Lung (tissue), 12 donors: ENCODE measurements around the gene ZNF768. TPM values are rescaled to one million over a fixed set of nuclear protein-coding genes. Genes with fewer than 3 reads are reported as not detected.

Source experiments
- ATAC-seq: fragments of 200-7000 bp; cut with Tn5 transposase; one replicate; pipeline ENCODE4 v1.9.1; 2020; ENCODE audit warnings: moderate number of reproducible peaks; ENCODE audit not compliant: insufficient read depth, low FRiP score
- DNase-seq, 3 donors: peaks; one replicate each; pipeline ENCODE4 v3.0.0-alpha.2; 2013 to 2017
- H3K27ac ChIP-seq, 2 donors: one replicate each; pipeline ENCODE4 v1.5.1; 2013; ENCODE audit warnings: mild to moderate bottlenecking in 2 of 2, moderate library complexity in 2 of 2, control low read depth in 1 of 2, inconsistent platforms in 1 of 2, low read depth in 1 of 2, low read length in 1 of 2
- H3K27me3 ChIP-seq, 3 donors: one replicate each; pipeline ENCODE4 v1.5.1; 2013; ENCODE audit warnings: low read length in 2 of 3; ENCODE audit not compliant: control insufficient read depth in 3 of 3, insufficient read depth in 3 of 3
- H3K36me3 ChIP-seq, 4 donors: one replicate each; pipeline ENCODE4 v1.5.1; 2013; ENCODE audit warnings: low read length in 4 of 4, mild to moderate bottlenecking in 1 of 4, moderate library complexity in 1 of 4; ENCODE audit not compliant: control insufficient read depth in 4 of 4, insufficient read depth in 4 of 4
- H3K4me1 ChIP-seq, 5 donors: one replicate each; pipeline ENCODE4 v1.5.1; 2013; ENCODE audit warnings: low read length in 5 of 5, mild to moderate bottlenecking in 2 of 5, moderate library complexity in 1 of 5; ENCODE audit not compliant: control insufficient read depth in 5 of 5, insufficient read depth in 5 of 5
- H3K4me3 ChIP-seq: one replicate; pipeline ENCODE4 v1.5.1; 2013; ENCODE audit warnings: mild to moderate bottlenecking, control low read depth, moderate library complexity
- H3K9ac ChIP-seq, 2 donors: one replicate each; pipeline ENCODE4 v1.5.1; 2013; ENCODE audit warnings: low read length in 2 of 2, control low read depth in 1 of 2; ENCODE audit not compliant: insufficient read depth in 1 of 2
- H3K9me3 ChIP-seq, 4 donors: one replicate each; pipeline ENCODE4 v1.5.1; 2013; ENCODE audit warnings: low read length in 3 of 4, mild to moderate bottlenecking in 1 of 4, moderate library complexity in 1 of 4; ENCODE audit not compliant: control insufficient read depth in 4 of 4, insufficient read depth in 3 of 4
- CTCF ChIP-seq: IDR thresholded peaks from 2 replicates; pipeline ENCODE4 v1.5.1; 2012; ENCODE audit warnings: mild to moderate bottlenecking; ENCODE audit errors: control extremely low read depth, extremely low read depth
- WGBS, 2 donors: extraction: QIAGEN DNeasy Blood & Tissue Kit; methylation state at CpG; one replicate each; pipeline ENCODE4 v1.1.7; 2013; 5-methylcytosine and 5-hydroxymethylcytosine counted together
- polyA plus RNA-seq, 2 donors: library from polyadenylated mRNA; stranded (reverse); fragments of 200-250 nt; gene quantifications; one replicate each; pipeline ENCODE4 v1.2.1, GENCODE V29; 2013
- total RNA-seq, 2 donors: library from RNA; depleted of rRNA in 1 of 2; stranded (reverse); fragments of >200 nt in 1 of 2; gene quantifications; one replicate each; pipeline ENCODE4 v1.2.1, GENCODE V29; 2014 to 2021
- donor health status: control.
- donor health status: control.
- donor health status: Bipolar disorder and iron deficiency.
- donor health status: healthy.
- donor health status: DM: yes; HTN: yes; CAD: no.

Gene ZNF768
- total and polyA plus RNA-seq, 4 donors: 17.9 to 45.1 (median 27.0) TPM

- peaks cover 0 to 7% (median 0%) of the 10 kb centered on the region in 4 donors for H3K36me3 ChIP-seq
- no peak overlapping the region for H3K27ac ChIP-seq
- no peak for DNase-seq
- H3K27me3 ChIP-seq: no peaks in the 10 kb centered on the region
- H3K9ac ChIP-seq: no peak overlapping the region
- WGBS, 2 donors: 75 to 85% methylated on average over 12 of the region's 12 CpGs
- H3K4me1 ChIP-seq: peaks cover 0 to 5% (median 0%) of the 10 kb centered on the region in 5 donors
- H3K4me3 ChIP-seq: no peak overlapping the region
- H3K9me3 ChIP-seq: peaks cover 0 to 3% (median 0%) of the 10 kb centered on the region in 4 donors
- no peak for TF ChIP-seq CTCF
- no peak for ATAC-seq
Measured at GRCh38 chr16:30494709-30495108, 31.7 kb downstream of the ZNF768 start.

GRCh38 chr16:30493941-30494488 is 32.4 kb downstream of the ZNF768 start:
- TF ChIP-seq CTCF: no peak
- ATAC-seq (no peak), DNase-seq (no peak)
- no peak overlapping the region for H3K27ac ChIP-seq
- H3K27me3 ChIP-seq: no peaks in the 10 kb centered on the region
- 85 to 92% methylated on average over 11 of the region's 11 CpGs for WGBS, 2 donors
- H3K9me3 ChIP-seq: peaks cover 0 to 3% (median 0%) of the 10 kb centered on the region in 4 donors
- H3K9ac ChIP-seq: no peak overlapping the region
- H3K4me3 ChIP-seq: no peak overlapping the region
- H3K4me1 ChIP-seq: peaks cover 0 to 5% (median 0%) of the 10 kb centered on the region in 5 donors
- H3K36me3 ChIP-seq: peaks cover 0 to 5% (median 0%) of the 10 kb centered on the region in 4 donors

GRCh38 chr16:30491744-30492308 is 34.5 kb downstream of the ZNF768 start:
- 27 to 39% methylated on average over 6 of the region's 6 CpGs for WGBS, 2 donors
- no peaks in the 10 kb centered on the region for H3K27me3 ChIP-seq
- H3K9ac ChIP-seq: no peak overlapping the region
- peaks cover 0 to 5% (median 0%) of the 10 kb centered on the region in 5 donors for H3K4me1 ChIP-seq
- DNase-seq (peak; percentile 51 to 72 (median 61)), ATAC-seq (no peak)
- no peak for TF ChIP-seq CTCF
- H3K27ac ChIP-seq: no peak overlapping the region
- H3K9me3 ChIP-seq: peaks cover 0 to 3% (median 0%) of the 10 kb centered on the region in 4 donors
- H3K36me3 ChIP-seq: peaks cover 0 to 9% (median 0%) of the 10 kb centered on the region in 4 donors
- no peak overlapping the region for H3K4me3 ChIP-seq
